Activated naive CD4-positive, alpha-beta T cell treated with anti-CD3 and anti-CD28 coated beads, Interleukin-2, amount 10 ng/mL, durations not matched to agents 7 days and 5 days (primary cell): ENCODE data around the gene RASSF1.
"Not testable (repeated sequence)": the region's sequence is repeated elsewhere in the genome, so short reads cannot be mapped to it uniquely, and the experiment has no call there.

Source experiments
- CTCF ChIA-PET: fragments of 350-600 bp; sonication (Branson Sonifier 250); formaldehyde crosslinking; loops from one replicate; lab custom pipeline; 2021; ENCODE audit warnings: antibody characterized with exemption; lab: Charles Lee
- DNase-seq: peaks from one replicate; pipeline ENCODE4 v3.0.0-alpha.2; 2020
- H3K27ac Mint-ChIP-seq: one replicate; pipeline ENCODE4 v1.8.0; 2021; ENCODE audit warnings: mild to moderate bottlenecking, moderate library complexity, mixed read lengths
- H3K27me3 Mint-ChIP-seq: one replicate; pipeline ENCODE4 v1.8.0; 2021; ENCODE audit warnings: mild to moderate bottlenecking, mixed read lengths
- H3K36me3 Mint-ChIP-seq: one replicate; pipeline ENCODE4 v1.8.0; 2021; ENCODE audit warnings: mixed read lengths
- H3K4me1 Mint-ChIP-seq: one replicate; pipeline ENCODE4 v1.8.0; 2021; ENCODE audit warnings: mixed read lengths
- H3K4me3 Mint-ChIP-seq: one replicate; pipeline ENCODE4 v1.8.0; 2021; ENCODE audit warnings: mild to moderate bottlenecking, moderate library complexity, mixed read lengths
- H3K9me3 Mint-ChIP-seq: one replicate; pipeline ENCODE4 v1.8.0; 2021; ENCODE audit warnings: mixed read lengths

The RASSF1 gene

DNA sequence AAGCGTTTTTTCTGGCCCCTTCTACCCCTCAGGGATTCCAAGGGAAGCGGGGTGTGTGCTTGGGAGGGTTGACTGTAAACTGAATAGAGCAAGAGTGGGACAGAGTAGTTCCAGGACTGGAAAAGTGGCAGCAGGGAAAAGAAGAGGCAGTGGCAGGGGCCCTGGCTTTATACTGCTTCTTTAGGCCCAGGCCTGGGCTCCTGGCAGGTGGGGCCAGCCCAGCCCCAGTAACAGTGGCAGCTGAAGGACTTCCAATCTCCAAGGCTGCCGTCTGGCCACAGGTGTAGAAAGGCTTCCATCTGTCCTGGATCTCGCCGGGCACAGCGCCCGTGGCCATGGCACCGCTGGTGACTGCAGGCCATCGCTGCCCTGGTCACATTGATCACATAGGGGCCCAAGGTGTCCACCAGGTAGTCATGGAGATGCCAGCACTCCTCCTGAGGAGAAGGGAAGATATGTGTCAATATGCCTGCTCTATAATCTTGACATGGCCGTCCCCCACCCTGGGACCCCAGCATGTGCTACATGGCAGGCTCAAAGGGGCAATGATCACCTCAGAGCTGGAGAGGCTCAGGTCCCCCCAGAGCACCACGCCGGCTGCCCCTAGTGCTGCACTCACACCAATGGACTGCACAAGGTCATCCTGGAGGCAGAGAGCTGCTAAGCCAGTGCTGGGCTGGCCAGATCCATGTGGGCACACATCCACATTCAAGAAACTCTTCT lies 47.4 kb downstream of the RASSF1 start:
- Mint-ChIP-seq H3K9me3 (no peaks in the 10 kb centered on the region), H3K27me3 (no peaks in the 10 kb centered on the region), H3K36me3 (peaks cover 15% of the 10 kb centered on the region), H3K27ac (peak overlapping the region; percentile 95), H3K4me3 (peak overlapping the region; percentile 79), H3K4me1 (peaks cover 44% of the 10 kb centered on the region)
- no peak for DNase-seq
- CTCF ChIA-PET, result interaction anchor here (1.3 to 1.8 kb wide), 2 partner anchors 26 to 31 kb away, joined by 3 to 9 read pairs; no protein-coding TSS in a partner anchor

DNA sequence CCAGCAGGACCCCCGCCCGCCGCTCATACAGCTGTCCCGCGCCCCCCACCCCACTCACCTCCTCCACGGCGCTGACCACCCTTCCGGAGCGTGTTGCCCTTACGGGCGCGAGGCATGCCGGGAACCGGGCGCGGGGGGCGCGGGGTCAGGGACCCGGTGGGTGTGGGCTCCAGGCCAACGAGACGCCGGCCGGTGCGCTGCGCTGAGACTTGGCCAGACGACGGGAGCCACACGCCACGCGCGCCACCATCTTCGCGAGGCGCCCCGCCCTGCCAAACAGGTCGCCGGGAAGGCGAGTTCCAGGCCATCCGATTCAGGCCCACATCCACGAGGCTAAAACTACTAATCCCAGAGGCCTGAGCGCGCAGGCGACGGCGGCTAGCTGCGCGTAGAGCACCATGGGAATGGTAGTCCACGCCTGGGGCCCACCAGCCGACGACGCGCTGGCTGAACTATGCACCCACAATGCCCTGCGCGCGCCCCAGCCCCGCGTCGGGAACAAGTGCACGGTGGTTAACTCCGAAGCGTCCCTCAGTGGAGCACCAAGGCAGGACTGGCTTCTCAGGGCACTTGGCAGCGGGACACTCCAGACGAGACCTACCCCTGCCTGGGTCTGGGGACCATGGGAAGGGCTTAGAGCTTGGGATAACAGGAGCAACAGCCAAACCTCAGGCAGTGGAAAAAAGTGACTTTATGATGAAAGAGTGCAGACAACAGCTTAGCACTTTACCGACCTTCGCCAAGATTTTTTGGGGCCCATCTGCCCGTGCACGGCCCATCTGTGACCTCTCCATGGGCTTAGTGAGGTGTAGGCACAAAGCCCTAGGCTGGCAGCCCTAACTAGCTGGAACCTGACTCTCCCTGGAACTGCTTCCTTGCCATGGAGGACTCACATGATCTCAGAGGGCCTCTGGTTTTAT lies 48.2 kb downstream of the RASSF1 start, which contains the start of gene IFRD2:
IFRD2 (minus strand) TSS at position 271 of the 920 bp plus-strand sequence; CDS start at position 116, 155 bp downstream.
- H3K27me3 Mint-ChIP-seq, result no peaks in the 10 kb centered on the region
- no peaks in the 10 kb centered on the region for H3K9me3 Mint-ChIP-seq
- peaks cover 18% of the 10 kb centered on the region for H3K36me3 Mint-ChIP-seq
- DNase-seq, result peak; percentile 98
- H3K27ac Mint-ChIP-seq, result peak within 1 kb of the TSS; percentile 95
- H3K4me1 Mint-ChIP-seq, result peaks cover 36% of the 10 kb centered on the region
- peak within 1 kb of the TSS; percentile 79 for H3K4me3 Mint-ChIP-seq
- CTCF ChIA-PET, result interaction anchor here (1.8 kb wide), 1 partner anchor 32 kb away, joined by 9 read pairs; no protein-coding TSS in a partner anchor

DNA sequence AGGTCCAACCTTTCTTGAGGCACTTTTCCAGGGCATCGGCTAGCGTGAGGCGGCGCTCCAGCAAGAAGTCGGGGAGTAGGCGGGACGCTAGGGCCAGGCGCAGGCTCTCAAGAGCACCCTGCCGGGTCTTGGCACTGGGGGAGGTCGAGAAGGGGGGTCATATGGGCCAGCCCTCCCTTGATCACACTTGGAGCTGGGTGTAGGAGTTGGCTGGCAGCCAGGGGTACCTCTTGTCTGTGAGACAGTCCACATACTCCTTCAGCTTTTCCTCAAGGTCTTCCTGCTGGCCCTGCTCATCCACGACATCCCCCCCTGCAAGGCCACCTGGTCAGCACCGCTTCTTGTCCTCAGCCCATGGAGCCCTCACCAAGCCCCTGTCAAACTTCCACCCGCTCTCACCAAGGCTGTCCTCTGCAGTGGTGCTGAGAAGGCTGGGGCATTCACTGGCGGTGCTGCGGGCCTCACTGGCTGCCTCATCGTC lies 50.4 kb downstream of the RASSF1 start:
- Mint-ChIP-seq H3K4me3 (peak overlapping the region; percentile 41), H3K27me3 (no peaks in the 10 kb centered on the region), H3K4me1 (peaks cover 26% of the 10 kb centered on the region), H3K27ac (no peak overlapping the region), H3K9me3 (no peaks in the 10 kb centered on the region), H3K36me3 (peaks cover 15% of the 10 kb centered on the region)
- CTCF ChIA-PET, result no interaction called here
- DNase-seq, result no peak

DNA sequence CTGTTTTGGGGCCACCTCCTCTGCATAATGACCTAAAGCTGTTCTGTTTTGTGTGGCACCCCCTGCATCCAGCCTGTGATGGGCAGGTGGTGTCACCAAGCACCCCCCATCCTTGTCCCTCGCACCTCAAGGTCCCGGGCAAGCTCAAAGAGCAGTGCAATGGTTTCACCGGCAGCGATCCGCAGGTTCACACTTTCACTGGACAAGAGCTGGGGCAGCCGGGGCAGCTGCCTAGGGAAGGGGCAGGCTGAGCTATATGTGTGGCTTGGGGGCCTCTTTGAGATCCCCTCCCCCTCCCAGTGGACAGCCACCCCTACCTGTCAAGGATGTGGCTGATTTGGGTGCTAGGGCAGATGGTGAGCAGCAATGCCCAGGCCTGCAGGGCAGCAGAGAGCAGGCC lies 51.5 kb downstream of the RASSF1 start:
- Mint-ChIP-seq H3K27me3 (no peaks in the 10 kb centered on the region), H3K4me3 (no peak overlapping the region), H3K36me3 (peaks cover 15% of the 10 kb centered on the region), H3K4me1 (peaks cover 26% of the 10 kb centered on the region), H3K9me3 (no peaks in the 10 kb centered on the region), H3K27ac (no peak overlapping the region)
- CTCF ChIA-PET, result interaction anchor here (1.6 kb wide), 1 partner anchor 10 kb away, joined by 6 read pairs; the partner anchor contains the start of gene LSMEM2
- DNase-seq, result no peak

DNA sequence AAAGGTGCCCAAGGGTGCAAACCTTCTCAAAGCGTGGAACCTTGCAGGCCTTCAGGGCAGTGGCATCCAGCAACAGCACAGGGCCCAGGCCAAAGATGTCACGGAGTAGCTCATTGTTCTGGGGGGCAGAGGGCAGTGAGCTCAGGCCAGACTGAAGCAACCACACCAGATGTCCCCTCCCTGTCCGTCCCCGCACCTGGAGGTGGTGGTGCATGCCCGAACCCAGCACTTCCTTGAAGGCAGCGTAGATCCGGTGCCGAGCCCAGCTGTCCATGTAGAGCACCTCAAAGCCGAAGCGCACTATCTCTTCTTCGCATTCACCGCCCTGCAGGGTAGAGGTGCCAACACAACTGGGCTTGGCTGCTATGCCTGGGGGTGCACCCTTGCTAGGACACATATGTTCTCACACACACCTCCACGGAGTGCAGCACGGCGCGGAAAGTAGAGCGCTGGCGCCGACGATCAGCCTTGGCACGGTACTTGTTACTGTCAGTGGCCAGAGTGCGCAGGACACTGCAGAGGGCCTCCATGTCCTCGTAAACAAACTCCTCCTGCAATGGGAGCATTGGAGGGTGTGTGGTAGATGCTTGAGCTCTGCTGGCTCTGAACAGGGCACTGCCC lies 52.1 kb downstream of the RASSF1 start:
- DNase-seq, result no peak
- H3K4me3 Mint-ChIP-seq, result no peak overlapping the region
- no peak overlapping the region for H3K27ac Mint-ChIP-seq
- H3K27me3 Mint-ChIP-seq, result no peaks in the 10 kb centered on the region
- H3K36me3 Mint-ChIP-seq, result peaks cover 15% of the 10 kb centered on the region
- CTCF ChIA-PET, result interaction anchor here (0.9 to 1.6 kb wide), 2 partner anchors 9 to 36 kb away, joined by 3 to 6 read pairs; partner anchors contain the start of gene LSMEM2
- peaks cover 24% of the 10 kb centered on the region for H3K4me1 Mint-ChIP-seq
- no peaks in the 10 kb centered on the region for H3K9me3 Mint-ChIP-seq

DNA sequence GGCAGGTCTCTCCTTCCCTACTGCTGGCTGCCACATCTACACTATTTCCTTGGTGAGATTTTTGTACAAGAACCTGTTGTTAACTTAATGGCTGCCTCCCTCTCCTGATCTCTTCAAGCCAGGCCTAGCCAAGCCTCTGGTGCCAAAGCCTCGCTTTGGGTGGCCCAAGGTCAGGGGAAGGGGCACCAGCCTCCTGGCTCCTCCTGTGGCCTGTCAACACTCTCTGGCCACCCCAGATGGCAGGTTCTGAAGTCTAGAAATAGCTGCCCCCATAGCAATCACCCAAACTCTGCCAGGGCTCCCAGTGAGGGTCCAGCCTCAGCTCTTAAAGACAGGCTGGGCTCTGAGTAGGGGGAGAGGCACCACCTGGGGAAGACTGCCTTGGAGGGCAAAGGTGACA lies 53.4 kb downstream of the RASSF1 start:
- no peak for DNase-seq
- Mint-ChIP-seq H3K4me1 (peaks cover 12% of the 10 kb centered on the region), H3K9me3 (no peaks in the 10 kb centered on the region), H3K36me3 (peaks cover 15% of the 10 kb centered on the region), H3K4me3 (no peak overlapping the region), H3K27me3 (no peaks in the 10 kb centered on the region), H3K27ac (peak overlapping the region; percentile 14)
- CTCF ChIA-PET, result no interaction called here

DNA sequence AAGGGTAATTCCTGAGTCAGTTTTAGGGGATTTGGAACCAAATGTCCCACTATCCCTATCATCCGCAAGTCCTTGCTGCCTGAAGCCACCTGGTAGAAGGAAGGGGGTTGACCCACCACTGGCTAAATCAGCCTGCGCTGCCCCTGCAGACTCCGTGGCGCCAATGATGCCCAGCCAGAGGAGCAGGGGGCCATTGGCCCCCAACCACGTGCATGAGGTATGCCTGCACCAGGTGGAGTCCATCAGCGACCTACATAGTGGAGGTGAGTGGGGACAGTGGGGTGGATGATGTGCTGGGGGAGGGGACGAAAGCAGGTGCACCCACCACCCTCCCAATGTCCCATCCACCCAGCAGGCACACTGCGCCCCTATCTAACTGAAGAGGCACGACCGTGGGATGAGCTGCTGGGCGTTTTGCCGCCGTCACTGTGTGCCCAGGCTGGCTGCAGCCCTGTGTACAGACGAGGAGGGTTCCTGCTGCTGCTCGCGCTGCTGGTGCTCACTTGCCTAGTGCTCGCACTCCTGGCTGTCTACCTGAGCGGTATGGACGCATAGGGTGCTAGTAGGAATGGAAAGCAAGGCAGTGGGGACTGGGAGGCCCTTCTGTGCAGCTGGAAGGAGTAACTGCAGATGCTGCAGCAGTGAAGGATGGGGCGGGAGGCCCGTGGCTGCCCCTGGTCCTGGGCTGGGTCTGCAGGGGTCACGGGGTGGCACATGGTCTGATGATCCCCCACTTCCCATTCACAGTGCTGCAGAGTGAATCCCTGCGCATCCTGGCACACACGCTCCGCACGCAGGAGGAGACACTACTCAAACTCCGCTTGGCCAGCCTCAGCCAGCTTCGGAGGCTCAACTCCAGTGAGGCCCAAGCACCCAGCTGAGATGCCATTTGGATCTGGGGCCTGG lies 54.1 kb downstream of the RASSF1 start:
- CTCF ChIA-PET, result no interaction called here
- DNase-seq, result no peak
- Mint-ChIP-seq H3K4me3 (no peak overlapping the region), H3K36me3 (peaks cover 15% of the 10 kb centered on the region), H3K27me3 (no peaks in the 10 kb centered on the region), H3K4me1 (peaks cover 11% of the 10 kb centered on the region), H3K9me3 (no peaks in the 10 kb centered on the region), H3K27ac (no peak overlapping the region)

DNA sequence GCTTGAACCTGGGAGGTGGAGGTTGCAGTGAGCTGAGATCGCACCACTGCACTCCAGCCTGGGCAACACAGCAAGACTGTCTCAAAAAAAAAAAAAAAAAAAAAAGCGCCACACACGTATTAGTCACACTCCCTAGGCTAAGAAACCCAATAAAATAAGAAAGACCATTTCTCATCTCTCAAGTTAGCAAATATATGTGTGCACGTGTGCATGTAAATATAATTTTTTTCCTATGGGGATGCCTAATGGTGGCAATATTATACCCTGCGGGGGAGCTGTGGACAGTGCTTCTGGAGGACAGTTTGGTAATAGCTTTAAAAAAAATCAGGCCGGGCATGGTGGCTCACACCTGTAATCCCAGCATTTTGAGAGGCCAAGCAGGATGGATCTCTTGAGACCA lies 56.5 kb downstream of the RASSF1 start:
- not testable (repeated sequence) for H3K9me3 Mint-ChIP-seq, H3K4me3 Mint-ChIP-seq, DNase-seq, H3K36me3 Mint-ChIP-seq, H3K27ac Mint-ChIP-seq, H3K27me3 Mint-ChIP-seq, H3K4me1 Mint-ChIP-seq
- CTCF ChIA-PET, result interaction anchor here (0.8 to 1.7 kb wide), 5 partner anchors 9 to 92 kb away, joined by 3 to 5 read pairs (median 4); partner anchors contain the start of genes HYAL3 and NAA80
